Hepatocyte (in vitro differentiated cells): ENCODE results near the gene ARL6IP1. TPM values are rescaled to one million over a fixed set of nuclear protein-coding genes. Genes with fewer than 3 reads are reported as not detected.
"Not testable (repeated sequence)": the region's sequence is repeated elsewhere in the genome, so short reads cannot be mapped to it uniquely, and the experiment has no call there.

ENCODE experiments used
- DNase-seq: peaks from one replicate; pipeline ENCODE4 v3.0.0-alpha.2; 2016; ENCODE audit warnings: low spot score
- H2AFZ ChIP-seq: fragments of 200-600 bp; sonication (generic); 2 replicates; pipeline ENCODE4 v1.6.0; 2016; ENCODE audit warnings: antibody characterized with exemption, mild to moderate bottlenecking
- H3K27ac ChIP-seq: fragments of 200-600 bp; sonication (generic); 2 replicates; pipeline ENCODE4 v1.5.1; 2016; ENCODE audit warnings: mild to moderate bottlenecking
- H3K27me3 ChIP-seq: fragments of 200-600 bp; sonication (generic); 2 replicates; pipeline ENCODE4 v1.6.1; 2016
- H3K36me3 ChIP-seq: fragments of 200-600 bp; sonication (generic); replicated peaks from 2 replicates; pipeline ENCODE4 v1.5.1; 2016; ENCODE audit warnings: low read depth; ENCODE audit not compliant: insufficient read depth
- H3K4me1 ChIP-seq: fragments of 200-600 bp; sonication (generic); 2 replicates; pipeline ENCODE4 v1.5.1; 2016; ENCODE audit warnings: mild to moderate bottlenecking, moderate library complexity; ENCODE audit not compliant: insufficient read depth
- H3K4me2 ChIP-seq: fragments of 200-600 bp; sonication (generic); 2 replicates; pipeline ENCODE4 v1.6.0; 2016
- H3K4me3 ChIP-seq: fragments of 200-600 bp; sonication (generic); 2 replicates; pipeline ENCODE4 v1.5.1; 2016; ENCODE audit warnings: mild to moderate bottlenecking
- H3K79me2 ChIP-seq: fragments of 200-600 bp; sonication (generic); 2 replicates; pipeline ENCODE4 v1.6.0; 2017; ENCODE audit warnings: mild to moderate bottlenecking
- H3K9me2 ChIP-seq: fragments of 200-600 bp; sonication (generic); replicated peaks from 2 replicates; pipeline ENCODE4 v1.6.0; 2017; ENCODE audit warnings: mild to moderate bottlenecking; ENCODE audit not compliant: insufficient read depth
- H3K9me3 ChIP-seq: fragments of 200-600 bp; sonication (generic); 2 replicates; pipeline ENCODE4 v1.5.1; 2016; ENCODE audit warnings: low read depth, mild to moderate bottlenecking
- H4K20me1 ChIP-seq: fragments of 200-600 bp; sonication (generic); 2 replicates; pipeline ENCODE4 v1.6.0; 2016; ENCODE audit warnings: mild to moderate bottlenecking; ENCODE audit not compliant: insufficient read depth, poor library complexity, severe bottlenecking
- EZH2 ChIP-seq: fragments of 200-600 bp; sonication (generic); IDR thresholded peaks from 2 replicates; pipeline ENCODE4 v1.6.1; 2016; ENCODE audit warnings: antibody characterized with exemption, mild to moderate bottlenecking, borderline replicate concordance
- EZH2phosphoT487 ChIP-seq: fragments of 200-600 bp; sonication (generic); IDR thresholded peaks from one replicate; pipeline ENCODE4 v1.6.1; 2018; ENCODE audit warnings: antibody characterized with exemption, mild to moderate bottlenecking, low read depth, moderate library complexity; ENCODE audit not compliant: unreplicated experiment, severe bottlenecking
- WGBS: methylation state at CpG from one replicate; pipeline ENCODE4 v1.1.6; 2016; ENCODE audit warnings: low lambda C conversion rate; ENCODE audit errors: missing lambda C conversion rate; 5-methylcytosine and 5-hydroxymethylcytosine counted together
- polyA plus RNA-seq: library from polyadenylated mRNA; unstranded; fragments of >200 nt; fragmentation: Nextera tagmentation; extraction: Ambion mirVana; gene quantifications from 2 replicates; pipeline ENCODE4 v1.2.1, GENCODE V29; 2016
- total RNA-seq: library from RNA; depleted of rRNA; stranded (reverse); fragments of >200 nt; gene quantifications from 2 replicates; pipeline ENCODE4 v1.2.3, GENCODE V29; 2014
- TF ChIP-seq, protein P1 (sequence below): fragments of 200-600 bp; sonication (generic); IDR thresholded peaks from 2 replicates; pipeline ENCODE4 v1.5.1; 2016; ENCODE audit warnings: antibody characterized with exemption, mild to moderate bottlenecking; ENCODE audit not compliant: poor library complexity

The ARL6IP1 gene
- total and polyA plus RNA-seq, 2 experiments from 2014 or later, result 179 to 239 TPM

GRCh38 chr16:18782697-18783429 lies 18.5 kb downstream of the ARL6IP1 start:
- H3K79me2 ChIP-seq, result peaks cover 50% of the 10 kb centered on the region
- H3K27me3 ChIP-seq, result no peaks in the 10 kb centered on the region
- H3K4me2 ChIP-seq, result no peak overlapping the region
- peaks cover 14% of the 10 kb centered on the region for H3K4me1 ChIP-seq
- DNase-seq, result no peak
- H3K27ac ChIP-seq, result no peak overlapping the region
- H4K20me1 ChIP-seq, result peaks cover 56% of the 10 kb centered on the region
- TF ChIP-seq, protein P1, sequence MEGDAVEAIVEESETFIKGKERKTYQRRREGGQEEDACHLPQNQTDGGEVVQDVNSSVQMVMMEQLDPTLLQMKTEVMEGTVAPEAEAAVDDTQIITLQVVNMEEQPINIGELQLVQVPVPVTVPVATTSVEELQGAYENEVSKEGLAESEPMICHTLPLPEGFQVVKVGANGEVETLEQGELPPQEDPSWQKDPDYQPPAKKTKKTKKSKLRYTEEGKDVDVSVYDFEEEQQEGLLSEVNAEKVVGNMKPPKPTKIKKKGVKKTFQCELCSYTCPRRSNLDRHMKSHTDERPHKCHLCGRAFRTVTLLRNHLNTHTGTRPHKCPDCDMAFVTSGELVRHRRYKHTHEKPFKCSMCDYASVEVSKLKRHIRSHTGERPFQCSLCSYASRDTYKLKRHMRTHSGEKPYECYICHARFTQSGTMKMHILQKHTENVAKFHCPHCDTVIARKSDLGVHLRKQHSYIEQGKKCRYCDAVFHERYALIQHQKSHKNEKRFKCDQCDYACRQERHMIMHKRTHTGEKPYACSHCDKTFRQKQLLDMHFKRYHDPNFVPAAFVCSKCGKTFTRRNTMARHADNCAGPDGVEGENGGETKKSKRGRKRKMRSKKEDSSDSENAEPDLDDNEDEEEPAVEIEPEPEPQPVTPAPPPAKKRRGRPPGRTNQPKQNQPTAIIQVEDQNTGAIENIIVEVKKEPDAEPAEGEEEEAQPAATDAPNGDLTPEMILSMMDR, result no peak
- TF ChIP-seq EZH2phosphoT487 (no peak), EZH2 (no peak)
- no peak overlapping the region for H2AFZ ChIP-seq
- WGBS, result 94% methylated on average over 8 of the region's 8 CpGs
- no peaks in the 10 kb centered on the region for H3K9me2 ChIP-seq
- H3K9me3 ChIP-seq, result no peaks in the 10 kb centered on the region
- H3K36me3 ChIP-seq, result no peaks in the 10 kb centered on the region
- H3K4me3 ChIP-seq, result no peak overlapping the region

- not testable (repeated sequence) for DNase-seq, H3K4me2 ChIP-seq, H3K9me3 ChIP-seq, H3K4me1 ChIP-seq, H3K27me3 ChIP-seq, H3K9me2 ChIP-seq, H2AFZ ChIP-seq, H3K4me3 ChIP-seq, H3K36me3 ChIP-seq, H3K27ac ChIP-seq
- 91% methylated on average over 6 of the region's 6 CpGs for WGBS
- H3K79me2 ChIP-seq, result peaks cover 33% of the 10 kb centered on the region
- H4K20me1 ChIP-seq, result peaks cover 40% of the 10 kb centered on the region
Observed at GRCh38 chr16:18781232-18781631, 20.1 kb downstream of the ARL6IP1 start.

- not testable (repeated sequence) for H2AFZ ChIP-seq, H3K4me2 ChIP-seq, H3K9me2 ChIP-seq, H3K9me3 ChIP-seq, H3K27ac ChIP-seq, H3K4me3 ChIP-seq, H3K4me1 ChIP-seq, H3K36me3 ChIP-seq, DNase-seq, H3K27me3 ChIP-seq
- H3K79me2 ChIP-seq, result peaks cover 26% of the 10 kb centered on the region
- peaks cover 33% of the 10 kb centered on the region for H4K20me1 ChIP-seq
- 81% methylated on average over 8 of the region's 8 CpGs for WGBS
Observed at GRCh38 chr16:18780460-18781026, 20.8 kb downstream of the ARL6IP1 start.

GRCh38 chr16:18777664-18778063 lies 23.7 kb downstream of the ARL6IP1 start:
- H3K4me1 ChIP-seq, H3K27ac ChIP-seq, DNase-seq, H2AFZ ChIP-seq, H3K4me2 ChIP-seq, H4K20me1 ChIP-seq, H3K27me3 ChIP-seq, H3K79me2 ChIP-seq, H3K9me3 ChIP-seq, H3K36me3 ChIP-seq, H3K9me2 ChIP-seq, H3K4me3 ChIP-seq: not testable (repeated sequence)
- 82% methylated on average over 1 of the region's 1 CpG for WGBS

DNA sequence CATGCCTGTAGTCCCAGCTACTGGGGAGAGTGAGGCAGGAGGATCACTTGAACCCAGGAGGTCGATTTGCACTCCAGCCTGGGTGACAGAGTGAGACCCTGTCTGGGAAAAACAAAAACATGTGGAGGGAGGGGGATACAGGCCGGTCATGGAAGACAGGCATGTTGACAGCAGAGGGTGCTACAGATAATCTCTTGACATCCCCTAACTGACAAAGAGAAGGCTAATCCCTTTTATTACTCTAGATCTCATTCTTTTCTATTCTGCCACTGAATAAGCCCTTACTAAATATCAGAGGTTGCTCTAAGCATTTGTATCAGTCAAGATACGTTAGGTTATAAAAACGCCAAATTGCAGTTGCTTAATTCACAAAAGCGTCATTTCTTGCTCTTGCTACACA lies 25.0 kb downstream of the ARL6IP1 start:
- WGBS, result 72% methylated on average over 5 of the region's 5 CpGs
- not testable (repeated sequence) for H3K4me3 ChIP-seq, H3K27me3 ChIP-seq, H3K9me2 ChIP-seq, H2AFZ ChIP-seq, H3K9me3 ChIP-seq, H3K4me1 ChIP-seq, DNase-seq, H3K4me2 ChIP-seq, H4K20me1 ChIP-seq, H3K36me3 ChIP-seq, H3K79me2 ChIP-seq, H3K27ac ChIP-seq

GRCh38 chr16:18774651-18775050 lies 26.7 kb downstream of the ARL6IP1 start:
- not testable (repeated sequence) for H3K9me3 ChIP-seq, H3K27ac ChIP-seq
- WGBS, result 98% methylated on average over 4 of the region's 4 CpGs

GRCh38 chr16:18772171-18772570 lies 29.2 kb downstream of the ARL6IP1 start:
- 93% methylated on average over 7 of the region's 7 CpGs for WGBS
- not testable (repeated sequence) for H3K4me1 ChIP-seq, H3K4me3 ChIP-seq, H3K9me2 ChIP-seq, H3K27me3 ChIP-seq, H3K36me3 ChIP-seq, DNase-seq, H3K9me3 ChIP-seq, H2AFZ ChIP-seq, H4K20me1 ChIP-seq, H3K27ac ChIP-seq, H3K79me2 ChIP-seq, H3K4me2 ChIP-seq

More at GRCh38 chr16:18774651-18775050, 26.7 kb downstream of the ARL6IP1 start:
- not testable (repeated sequence) for H3K4me3 ChIP-seq, H3K27me3 ChIP-seq, DNase-seq, H4K20me1 ChIP-seq, H3K9me2 ChIP-seq, H3K36me3 ChIP-seq, H3K4me1 ChIP-seq, H2AFZ ChIP-seq, H3K79me2 ChIP-seq, H3K4me2 ChIP-seq
